K562 (cell line): Measurements from ENCODE around the gene ZCWPW1. TPM values are rescaled to one million over a fixed set of nuclear protein-coding genes. Genes with fewer than 3 reads are reported as not detected.

Experiments used
- BRD4 ChIP-seq: fragments of 200-600 bp; sonication (generic); IDR thresholded peaks from 2 replicates; pipeline ENCODE4 v1.6.1; 2017; ENCODE audit warnings: inconsistent platforms
- CTBP1 ChIP-seq: fragments of 450-650 bp; IDR thresholded peaks from 2 replicates; pipeline ENCODE4 v1.6.1; 2016; ENCODE audit warnings: borderline replicate concordance
- CUX1 ChIP-seq: fragments of 200-800 bp; sonication (Bioruptor generic); IDR thresholded peaks from 2 replicates; pipeline ENCODE4 v1.6.1; 2016; ENCODE audit warnings: missing genetic modification characterization, missing compliant biosample characterization
- GTF2A2 ChIP-seq: IDR thresholded peaks from 2 replicates; pipeline ENCODE4 v1.6.1; 2016; ENCODE audit warnings: mild to moderate bottlenecking, missing genetic modification characterization, missing compliant biosample characterization
- HBP1 ChIP-seq: fragments of 450-650 bp; formaldehyde crosslinking; IDR thresholded peaks from 2 replicates; pipeline ENCODE4 v1.4.0; 2022; ENCODE audit warnings: missing genetic modification characterization
- ILK ChIP-seq: fragments of 450-650 bp; IDR thresholded peaks from 2 replicates; pipeline ENCODE4 v1.6.1; 2016; ENCODE audit warnings: missing genetic modification characterization, low read depth, mild to moderate bottlenecking, missing compliant biosample characterization, moderate library complexity, borderline replicate concordance
- MAFK ChIP-seq: IDR thresholded peaks from 2 replicates; pipeline ENCODE4 v1.6.1; 2011; ENCODE audit warnings: low read length, improper control_type of control experiment
- MEF2D ChIP-seq: conservative IDR thresholded peaks from 2 replicates; pipeline ENCODE4 v1.6.1; 2016; ENCODE audit warnings: low read depth, missing genetic modification characterization, missing compliant biosample characterization
- NFYB ChIP-seq: IDR thresholded peaks from 2 replicates; pipeline ENCODE4 v1.6.1; 2011; ENCODE audit warnings: mild to moderate bottlenecking, moderate library complexity; ENCODE audit not compliant: insufficient read length; ENCODE audit errors: extremely low read depth
- PKNOX1 ChIP-seq: fragments of 450-650 bp; IDR thresholded peaks from 2 replicates; pipeline ENCODE4 v1.6.1; 2016
- RUNX1 ChIP-seq: sonication (generic); IDR thresholded peaks from 2 replicates; pipeline ENCODE4 v1.6.1; 2016; ENCODE audit warnings: antibody characterized with exemption, low read depth
- SAFB2 ChIP-seq: fragments of 200-400 bp; formaldehyde crosslinking; IDR thresholded peaks from 2 replicates; pipeline ENCODE4 v1.6.1; 2018; ENCODE audit warnings: borderline replicate concordance, low read length, low read depth, moderate library complexity; ENCODE audit not compliant: severe bottlenecking
- SOX6 ChIP-seq: fragments of 450-650 bp; IDR thresholded peaks from 2 replicates; pipeline ENCODE4 v1.6.1; 2014; ENCODE audit warnings: mild to moderate bottlenecking
- TEAD1 ChIP-seq, 2 experiments: fragments of 450-650 bp in 1 of 2; sonication (generic) in 1 of 2; formaldehyde crosslinking; IDR thresholded peaks; 2 replicates each; pipeline versions ENCODE4 v1.4.0 to v1.8.0; 2020 to 2022; ENCODE audit warnings: mild to moderate bottlenecking in 2 of 2, missing genetic modification reagents in 1 of 2
- ZNF253 ChIP-seq: fragments of 250-450 bp; sonication (Bioruptor Pico); conservative IDR thresholded peaks from 2 replicates; pipeline ENCODE4 v1.6.1; 2021; ENCODE audit warnings: mild to moderate bottlenecking
- ZNF395 ChIP-seq: fragments of 200-800 bp; sonication (Bioruptor generic); IDR thresholded peaks from 2 replicates; pipeline ENCODE4 v1.6.1; 2017; ENCODE audit warnings: missing genetic modification characterization, missing compliant biosample characterization
- ZNF583 ChIP-seq: fragments of 250-450 bp; sonication (Bioruptor Pico); IDR thresholded peaks from 2 replicates; pipeline ENCODE4 v1.4.0; 2020
- ZNF76 ChIP-seq: fragments of 250-450 bp; sonication (Bioruptor Pico); IDR thresholded peaks from 2 replicates; pipeline ENCODE4 v1.4.0; 2020; ENCODE audit warnings: mild to moderate bottlenecking, moderate library complexity, borderline replicate concordance
- polyA plus RNA-seq, 8 experiments: library from polyadenylated mRNA; depleted of rRNA in 4 of 8; stranded (reverse) in 5 of 8; unstranded in 3 of 8; fragments of >200 nt; fragmentation: Nextera tagmentation in 2 of 8; fragmentation: Illumina TruSeq in 1 of 8; extraction: Ambion mirVana in 2 of 8; extraction: Trizol in 1 of 8; gene quantifications; 2 replicates each; pipeline versions ENCODE4 v1.2.1 to v1.2.3, GENCODE V29; 2011 to 2014; ENCODE audit warnings: inconsistent platforms in 1 of 8, missing spikeins in 1 of 8
- total RNA-seq, 7 experiments: library from RNA; depleted of rRNA in 6 of 7; stranded (reverse); fragments of >200 nt in 6 of 7; fragmentation: Illumina TruSeq in 2 of 7; extraction: Trizol in 2 of 7; gene quantifications; 2 replicates each; pipeline versions ENCODE4 v1.2.1 to v1.2.3, GENCODE V29; 2011 to 2021; ENCODE audit warnings: low replicate concordance in 1 of 7

The ZCWPW1 gene
- total and polyA plus RNA-seq, 9 of the 15 experiments (the other 6 are each of a cell fraction or from before 2014, with no cell fraction given): 0.18 to 1.7 (median 1.2) TPM

- no peak; the same call in 1 of the 2 replicates for TF ChIP-seq BRD4
- TF ChIP-seq TEAD1 (CRISPR knock-in tag; IDR thresholded peaks at IDR 0.05): peak; percentile 16 to 27; a peak in 1 of 4 replicates
- TF ChIP-seq ZNF395: peak; percentile 90
- peak; percentile 88 for TF ChIP-seq CUX1 (CRISPR knock-in tag)
- TF ChIP-seq CTBP1: peak; percentile 93
- TF ChIP-seq NFYB: no peak
- no peak for TF ChIP-seq ILK (tag)
- TF ChIP-seq SOX6: peak; percentile 98
- no peak for TF ChIP-seq ZNF253 (CRISPR knock-in tag)
- peak; percentile 74; the same call in 1 of the 2 replicates for TF ChIP-seq RUNX1
- TF ChIP-seq SAFB2: no peak
- no peak; the same call in 1 of the 2 replicates for TF ChIP-seq HBP1 (CRISPR knock-in tag)
- peak; percentile 61; the same call in 1 of the 2 replicates for TF ChIP-seq PKNOX1
- TF ChIP-seq MAFK: 0 out of 2 replicates have a peak, but pooled peaks have one; percentile 51
- no peak for TF ChIP-seq GTF2A2 (tag)
- peak; percentile 74; the same call in 1 of the 2 replicates for TF ChIP-seq MEF2D (tag)
- peak; percentile 63 for TF ChIP-seq ZNF583 (CRISPR knock-in tag)
- peak; percentile 72; the same call in 1 of the 2 replicates for TF ChIP-seq ZNF76 (CRISPR knock-in tag)
These were observed 16.1 kb upstream of the ZCWPW1 start (continued) for GRCh38 chr7:100444311-100445278.
